ENCODE measurements around the gene ZNF618. TPM values are rescaled to one million over a fixed set of nuclear protein-coding genes. Genes with fewer than 3 reads are reported as not detected.

Gene ZNF618
- total RNA-seq, 1 experiment from 2014 or later = 4.2 TPM

GRCh38 chr9:114021578-114021977 is 145.5 kb downstream of the ZNF618 start:
- no peaks in the 10 kb centered on the region for H3K9me2 ChIP-seq (replicated peaks; ENCODE audit: low read length)
- no peaks in the 10 kb centered on the region for H3K4me1 ChIP-seq (ENCODE audit: insufficient read depth, low read length)
- no peak for ATAC-seq
- ChIA-PET POLR2A (ENCODE audit: unreplicated experiment) (no interaction called here), CTCF (no interaction called here)
- H2AFZ ChIP-seq (ENCODE audit: low read length) = no peak overlapping the region
- H3F3A ChIP-seq (ENCODE audit: low read length, unreplicated experiment) = no peaks in the 10 kb centered on the region
- peaks cover 32% of the 10 kb centered on the region for H3K36me3 ChIP-seq (ENCODE audit: low read depth, low read length)
- no peak overlapping the region for H3K27ac ChIP-seq (ENCODE audit: low read length)
- H3K27me3 ChIP-seq (ENCODE audit: low read length) = no peaks in the 10 kb centered on the region
- peaks cover 14% of the 10 kb centered on the region; the same call in 1 of the 2 replicates for H3K9me3 ChIP-seq (ENCODE audit: low read length)
- no peak for DNase-seq
- H3K4me3 ChIP-seq (ENCODE audit: low read length) = no peak overlapping the region
- H3K4me2 ChIP-seq (ENCODE audit: low read length) = no peak overlapping the region
- H3K9ac ChIP-seq (ENCODE audit: low read length) = no peak overlapping the region
- H3K79me2 ChIP-seq (ENCODE audit: low read length) = no peaks in the 10 kb centered on the region
- TF ChIP-seq EZH2phosphoT487 (IDR thresholded peaks at IDR 0.05; ENCODE audit: borderline replicate concordance, low read length) (no peak), EZH2 (IDR thresholded peaks at IDR 0.05; ENCODE audit: low read length, unreplicated experiment) (no peak), CTCF (conservative IDR thresholded peaks at IDR 0.05; ENCODE audit: low read depth, low read length) (no peak)
- no TSS peak for BruUV-seq (replicated peaks)
- H4K20me1 ChIP-seq (ENCODE audit: low read length) = no peaks in the 10 kb centered on the region
- intact Hi-C loops (cut with micrococcal nuclease) = no loop called here

- ChIA-PET POLR2A (ENCODE audit: unreplicated experiment) (no interaction called here), CTCF (no interaction called here)
- H3K9me2 ChIP-seq (replicated peaks; ENCODE audit: low read length) = no peaks in the 10 kb centered on the region
- H3F3A ChIP-seq (ENCODE audit: low read length, unreplicated experiment) = no peaks in the 10 kb centered on the region
- intact Hi-C loops (cut with micrococcal nuclease) = no loop called here
- H4K20me1 ChIP-seq (ENCODE audit: low read length) = no peaks in the 10 kb centered on the region
- no peak overlapping the region for H3K4me2 ChIP-seq (ENCODE audit: low read length)
- H3K36me3 ChIP-seq (ENCODE audit: low read depth, low read length) = peaks cover 32% of the 10 kb centered on the region
- no peak overlapping the region for H2AFZ ChIP-seq (ENCODE audit: low read length)
- H3K4me1 ChIP-seq (ENCODE audit: insufficient read depth, low read length) = no peaks in the 10 kb centered on the region
- H3K4me3 ChIP-seq (ENCODE audit: low read length) = no peak overlapping the region
- ATAC-seq = no peak
- H3K79me2 ChIP-seq (ENCODE audit: low read length) = no peaks in the 10 kb centered on the region
- H3K9ac ChIP-seq (ENCODE audit: low read length) = no peak overlapping the region
- peaks cover 14% of the 10 kb centered on the region; the same call in 1 of the 2 replicates for H3K9me3 ChIP-seq (ENCODE audit: low read length)
- TF ChIP-seq CTCF (conservative IDR thresholded peaks at IDR 0.05; ENCODE audit: low read depth, low read length) = no peak
- TF ChIP-seq EZH2 (IDR thresholded peaks at IDR 0.05; ENCODE audit: low read length, unreplicated experiment) = no peak
- no peak for TF ChIP-seq EZH2phosphoT487 (IDR thresholded peaks at IDR 0.05; ENCODE audit: borderline replicate concordance, low read length)
- no TSS peak for BruUV-seq (replicated peaks)
- no peaks in the 10 kb centered on the region for H3K27me3 ChIP-seq (ENCODE audit: low read length)
- DNase-seq = no peak
- no peak overlapping the region for H3K27ac ChIP-seq (ENCODE audit: low read length)
These were observed 147.9 kb downstream of the ZNF618 start for GRCh38 chr9:114023961-114024360.

GRCh38 chr9:114025196-114025753 is 149.2 kb downstream of the ZNF618 start:
- ATAC-seq (no peak), DNase-seq (no peak)
- Histone ChIP-seq H3K9me3 (ENCODE audit: low read length) (peaks cover 12% of the 10 kb centered on the region; the same call in 1 of the 2 replicates), H3K27me3 (ENCODE audit: low read length) (no peaks in the 10 kb centered on the region), H3K4me1 (ENCODE audit: insufficient read depth, low read length) (no peaks in the 10 kb centered on the region), H3K27ac (ENCODE audit: low read length) (no peak overlapping the region), H3K4me2 (ENCODE audit: low read length) (no peak overlapping the region), H3K9ac (ENCODE audit: low read length) (no peak overlapping the region), H2AFZ (ENCODE audit: low read length) (no peak overlapping the region), H3K4me3 (ENCODE audit: low read length) (no peak overlapping the region), H3K36me3 (ENCODE audit: low read depth, low read length) (peaks cover 22% of the 10 kb centered on the region), H3K9me2 (replicated peaks; ENCODE audit: low read length) (no peaks in the 10 kb centered on the region), H3K79me2 (ENCODE audit: low read length) (no peaks in the 10 kb centered on the region), H3F3A (ENCODE audit: low read length, unreplicated experiment) (no peaks in the 10 kb centered on the region), H4K20me1 (ENCODE audit: low read length) (no peaks in the 10 kb centered on the region)
- BruUV-seq (replicated peaks) = no TSS peak
- no peak for TF ChIP-seq EZH2 (IDR thresholded peaks at IDR 0.05; ENCODE audit: low read length, unreplicated experiment)
- no peak for TF ChIP-seq EZH2phosphoT487 (IDR thresholded peaks at IDR 0.05; ENCODE audit: borderline replicate concordance, low read length)
- no peak for TF ChIP-seq CTCF (conservative IDR thresholded peaks at IDR 0.05; ENCODE audit: low read depth, low read length)
- intact Hi-C loops (cut with micrococcal nuclease) = no loop called here
- ChIA-PET POLR2A (ENCODE audit: unreplicated experiment) (no interaction called here), CTCF (no interaction called here)

Data from PC-3 (cell line).